Activated CD8-positive, alpha-beta memory T cell treated with anti-CD3 and anti-CD28 coated beads for 4 hours (primary cell): ENCODE data around the gene SLC25A21.
"Not testable (repeated sequence)": the region's sequence is repeated elsewhere in the genome, so short reads cannot be mapped to it uniquely, and the experiment has no call there.

Experiments
- DNase-seq, 2 donors: peaks; one replicate each; pipeline ENCODE4 v3.0.0-alpha.2; 2020; ENCODE audit warnings: low read depth in 2 of 2

SLC25A21 gene

GRCh38 chr14:36823651-36824050 is 348.8 kb downstream of the SLC25A21 start:
- no peak for DNase-seq

DNA sequence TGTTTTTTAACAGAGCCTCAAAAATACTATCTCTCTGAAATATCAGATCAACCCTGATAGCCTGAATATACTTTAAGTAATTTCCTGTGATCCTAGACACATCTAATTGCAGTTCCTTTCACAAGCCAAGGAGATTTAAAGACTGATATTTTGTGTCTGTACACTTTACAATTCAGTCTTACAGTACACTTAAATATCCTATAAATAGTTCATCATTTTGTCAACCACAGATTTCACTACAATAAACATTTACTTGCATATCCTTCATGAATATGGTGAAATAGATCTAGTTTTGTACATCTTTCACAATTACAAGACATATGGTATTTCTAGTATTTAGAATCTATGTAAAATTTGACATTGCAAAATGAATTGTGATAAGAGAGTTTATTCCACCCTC is 349.7 kb downstream of the SLC25A21 start:
- no peak for DNase-seq

- DNase-seq: no peak
Measured at GRCh38 chr14:36820901-36821300, 351.5 kb downstream of the SLC25A21 start.

GRCh38 chr14:36820111-36820709 is 352.2 kb downstream of the SLC25A21 start:
- DNase-seq: no peak

- DNase-seq: no peak
Measured at GRCh38 chr14:36818794-36819384, 353.5 kb downstream of the SLC25A21 start.

GRCh38 chr14:36818246-36818645 is 354.2 kb downstream of the SLC25A21 start:
- DNase-seq: no peak

DNA sequence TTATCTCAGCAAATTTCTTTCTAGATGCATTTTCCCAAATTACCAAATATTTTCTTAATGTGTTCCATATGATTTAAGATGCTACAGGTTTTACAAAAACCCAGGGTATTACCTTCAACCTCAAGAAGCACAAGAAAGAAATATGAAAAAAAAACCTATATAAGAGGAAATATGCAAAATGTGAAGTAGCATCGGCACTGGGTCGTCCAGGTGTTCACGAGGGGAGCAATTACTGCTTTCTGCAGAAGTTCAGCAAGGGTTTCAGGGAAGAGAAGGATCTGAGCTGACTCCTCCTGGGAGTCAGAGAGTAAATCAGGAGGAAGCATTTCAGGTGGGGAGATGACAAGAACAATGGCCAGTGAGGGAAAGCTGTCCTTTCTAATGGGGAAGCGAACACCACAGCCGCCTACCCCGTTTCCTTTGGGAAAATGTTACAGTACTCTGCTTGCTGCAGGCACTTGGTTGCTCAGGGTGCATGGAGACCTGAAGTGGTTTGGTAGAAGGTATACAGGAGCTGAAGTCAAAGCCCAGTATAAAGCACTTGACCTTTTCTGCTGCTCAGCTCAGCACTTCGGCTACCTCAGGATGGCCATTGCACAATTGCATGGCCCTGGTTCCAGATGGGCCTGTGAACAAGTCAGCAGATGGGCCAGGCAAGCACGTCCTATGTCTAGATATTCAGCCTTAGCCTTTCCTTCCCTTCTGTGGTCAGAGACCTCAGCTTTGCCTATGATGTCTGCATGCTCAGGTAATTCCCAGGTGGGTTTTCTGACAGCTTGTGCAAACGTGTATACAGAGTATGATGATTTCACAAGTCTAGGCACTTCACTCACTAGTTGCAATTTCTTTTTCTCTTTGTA is 355.1 kb downstream of the SLC25A21 start:
- no peak for DNase-seq

GRCh38 chr14:36816481-36816880 is 355.9 kb downstream of the SLC25A21 start:
- no peak for DNase-seq

- DNase-seq: not testable (repeated sequence)
Measured at GRCh38 chr14:36814783-36815182, 357.6 kb downstream of the SLC25A21 start.

DNA sequence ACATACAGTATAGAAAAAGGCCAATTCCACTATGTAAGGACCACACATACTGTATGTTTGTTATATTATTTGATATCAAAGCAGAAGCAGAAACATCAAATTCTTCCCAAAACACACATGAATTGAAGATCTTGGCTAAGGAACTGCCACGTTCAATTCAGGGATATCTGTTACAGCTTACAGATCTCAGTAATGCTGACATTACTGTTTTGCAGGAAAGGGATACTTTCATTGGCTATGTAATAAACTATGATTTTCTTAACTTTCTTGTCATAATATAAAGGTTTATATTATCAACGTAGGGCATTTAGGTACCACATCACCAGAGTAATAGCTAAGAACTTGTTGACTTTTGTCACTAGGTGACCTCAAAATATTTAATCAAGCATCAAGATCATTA is 362.2 kb downstream of the SLC25A21 start:
- DNase-seq: no peak

DNA sequence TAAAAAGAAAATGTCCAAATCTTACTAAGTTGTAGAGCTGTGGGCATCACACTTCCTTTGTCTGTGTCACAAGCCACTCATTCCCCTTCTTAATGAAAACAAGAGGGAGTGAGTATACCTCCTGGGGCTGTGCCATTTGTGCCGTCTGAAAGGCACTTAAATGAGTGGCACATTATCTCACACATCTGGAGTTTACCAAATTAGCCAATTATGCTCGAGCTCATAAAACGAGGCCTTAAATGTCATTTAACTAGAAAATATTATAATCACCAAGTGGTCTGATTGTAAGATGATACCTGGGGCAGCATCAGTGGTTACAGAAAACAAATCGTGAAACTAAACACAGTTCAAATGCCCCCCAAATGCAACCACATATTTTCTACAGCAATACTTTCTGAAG is 364.7 kb downstream of the SLC25A21 start:
- DNase-seq: no peak

GRCh38 chr14:36805131-36805559 is 367.3 kb downstream of the SLC25A21 start:
- no peak for DNase-seq

GRCh38 chr14:36797634-36798033 is 374.8 kb downstream of the SLC25A21 start:
- no peak for DNase-seq

- no peak for DNase-seq
Measured at GRCh38 chr14:36791402-36791801, 381.0 kb downstream of the SLC25A21 start.

GRCh38 chr14:36785511-36785910 is 386.9 kb downstream of the SLC25A21 start:
- no peak for DNase-seq

- DNase-seq: no peak
Measured at GRCh38 chr14:36784541-36784940, 387.9 kb downstream of the SLC25A21 start.

DNA sequence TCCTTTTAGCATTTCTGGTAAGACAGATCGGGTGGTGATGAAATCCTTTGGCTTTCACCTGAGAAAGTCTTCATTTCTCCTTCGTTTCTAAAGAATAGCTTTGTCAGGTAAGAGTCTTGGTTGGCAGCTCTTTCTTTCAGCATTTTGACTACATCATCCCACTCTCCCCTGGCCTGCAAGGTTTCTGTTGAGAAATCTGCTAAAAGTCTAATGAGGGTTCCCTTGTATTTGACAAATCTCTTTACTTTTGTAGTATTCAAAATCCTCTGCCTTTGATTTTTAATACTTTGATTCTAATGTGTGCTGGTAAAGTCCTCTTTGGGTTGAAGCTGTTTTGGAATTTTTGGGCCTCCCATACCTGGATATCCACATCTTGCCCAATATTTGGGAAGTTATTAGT is 390.5 kb downstream of the SLC25A21 start:
- DNase-seq: no peak

DNA sequence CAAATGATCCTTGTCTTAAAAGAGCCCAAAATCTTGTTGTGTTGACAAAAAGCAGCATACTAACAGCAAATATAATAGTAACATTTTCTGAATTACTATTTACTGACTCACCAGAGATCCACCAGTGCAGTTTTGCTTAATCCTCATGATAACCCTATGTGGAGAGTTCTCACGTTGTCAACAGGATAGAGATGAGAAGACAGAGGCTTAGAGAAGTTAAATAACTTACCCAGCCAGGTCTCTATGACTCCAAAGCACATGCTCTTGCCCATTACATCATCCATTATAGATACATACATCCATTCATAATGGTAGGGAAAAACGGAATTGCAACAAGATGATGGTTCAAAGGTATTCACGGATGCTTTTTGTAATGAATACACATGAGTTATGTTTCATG is 398.8 kb downstream of the SLC25A21 start:
- DNase-seq: no peak

DNA sequence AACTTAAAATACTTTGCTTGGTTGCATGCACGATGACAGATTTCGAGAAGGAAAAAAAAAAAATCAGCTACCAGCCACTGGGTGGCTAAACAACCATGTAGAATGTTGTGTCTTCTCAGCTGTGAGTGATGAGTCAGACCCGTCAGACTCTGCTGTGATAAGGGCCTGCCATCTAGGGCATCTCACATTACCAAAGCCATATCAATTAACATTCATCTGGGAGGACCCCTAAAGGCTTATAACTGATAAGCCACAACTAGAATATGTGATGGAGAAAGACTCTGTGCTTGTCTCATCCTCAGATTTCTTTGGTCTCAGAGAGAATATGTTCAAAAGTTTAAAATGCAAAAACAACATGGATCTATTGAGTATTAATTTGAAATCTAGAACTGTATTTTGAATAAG is 399.3 kb downstream of the SLC25A21 start:
- no peak for DNase-seq

GRCh38 chr14:36771028-36771640 is 401.3 kb downstream of the SLC25A21 start:
- no peak for DNase-seq

GRCh38 chr14:36768638-36769337 is 403.6 kb downstream of the SLC25A21 start:
- DNase-seq: no peak
